ENCODE results near the gene NSA2. TPM values are rescaled to one million over a fixed set of nuclear protein-coding genes. Genes with fewer than 3 reads are reported as not detected.

NSA2 gene
- 95.8 and 125 TPM in 2 replicates for total RNA-seq

DNA sequence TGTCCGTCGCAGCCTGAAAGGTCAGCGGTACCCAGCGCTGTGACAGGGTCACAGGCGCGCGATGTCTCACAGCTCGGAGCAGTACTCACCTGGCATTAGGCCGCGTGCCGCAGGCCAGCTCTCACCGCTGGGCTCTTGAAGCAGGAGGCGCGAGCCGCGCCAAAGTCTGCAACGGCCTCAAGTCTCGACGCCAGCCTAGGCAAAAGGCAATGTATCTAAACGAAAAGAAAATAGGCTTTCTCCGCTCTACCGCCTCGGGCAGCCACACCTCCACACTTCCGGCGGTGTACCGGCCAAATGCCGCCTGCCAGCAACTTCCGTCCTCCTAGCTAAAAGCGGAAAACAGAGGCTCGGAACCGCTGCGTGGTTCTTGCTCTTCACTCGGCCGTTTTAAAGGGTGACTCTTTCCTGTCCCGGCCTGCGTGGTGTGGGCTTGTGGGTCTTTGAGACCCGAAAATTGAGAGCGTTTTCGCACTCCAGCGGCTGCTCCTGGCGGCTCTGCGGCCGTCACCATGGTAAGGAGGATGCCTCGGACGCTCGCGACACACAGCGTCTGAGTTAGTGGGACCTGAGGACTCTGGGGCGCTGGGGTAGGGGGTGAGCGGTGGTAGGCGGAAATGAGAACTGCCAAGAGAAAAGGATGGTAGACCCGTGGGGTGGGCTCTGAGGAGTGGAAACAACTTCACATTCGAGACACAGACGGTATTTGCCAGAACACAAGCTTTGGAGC is at the start of gene NSA2, which contains the start of gene GFM2:
NSA2 (plus strand) TSS at position 401 of the 730 bp plus-strand sequence; CDS start at position 513, 112 bp downstream.
GFM2 (minus strand) TSS at position 269 of the 730 bp plus-strand sequence. CDS start 3,375 bp downstream, outside the sequence.

Other genes with a start within 250 kb of the NSA2 start
- 16.1 and 25.6 TPM in 2 replicates for gene ENC1, start 126.5 kb upstream of the NSA2 start, total RNA-seq
- 335 and 471 TPM in 2 replicates for gene HEXB, start 82.0 kb upstream of the NSA2 start, total RNA-seq
- gene GFM2, start 132 bp upstream of the NSA2 start, total RNA-seq: 34.9 and 40.4 TPM in 2 replicates
- gene FAM169A, start 99.1 kb downstream of the NSA2 start, total RNA-seq: 0.17 and 0.29 TPM in 2 replicates

All from smooth muscle cell of trachea (primary cell).